NCI-H2081 (cell line): ENCODE measurements around the gene PPP2R2C.

Experiments used
- DNase-seq, 2 experiments: peaks; one replicate each; lab custom pipeline; 2025; lab: John Stamatoyannopoulos, UW

The PPP2R2C gene

GRCh38 chr4:6494431-6495295, 22.2 kb upstream of the PPP2R2C start:
- DNase-seq = no peak

DNA sequence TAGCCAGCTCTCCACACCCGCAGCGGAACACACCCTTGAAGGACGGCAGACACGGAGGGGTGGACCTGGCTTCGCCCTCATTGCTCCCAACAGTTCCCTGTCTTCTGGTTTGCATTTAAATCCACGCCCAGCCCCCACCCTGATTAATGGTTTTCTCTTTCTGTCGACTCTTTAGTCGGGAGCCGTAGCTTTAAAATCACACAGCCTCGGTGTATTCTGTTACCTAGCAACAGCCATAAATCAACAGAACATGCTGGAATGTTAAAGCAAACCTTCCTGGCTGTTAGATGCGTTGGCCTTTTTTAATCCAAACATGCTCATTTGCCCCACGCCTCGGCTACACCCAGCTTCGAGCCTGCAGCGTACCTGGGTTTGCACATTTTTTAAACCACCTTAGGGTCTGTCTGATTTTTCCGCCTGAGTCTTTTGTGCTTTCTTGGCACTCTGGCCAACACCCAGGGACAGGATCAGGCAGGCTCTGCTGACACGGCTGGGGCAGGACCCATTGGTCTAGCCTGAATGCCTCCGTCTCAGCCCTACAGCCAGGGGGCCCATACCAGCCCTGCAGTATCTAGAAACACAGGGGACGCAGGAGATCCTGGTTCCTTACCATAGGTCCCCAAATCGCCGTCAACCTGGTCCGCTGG, 21.4 kb upstream of the PPP2R2C start:
- DNase-seq = no peak

- DNase-seq = no peak
Measured at GRCh38 chr4:6492861-6493657, 20.6 kb upstream of the PPP2R2C start.

- DNase-seq = no peak
Measured at GRCh38 chr4:6492027-6492590, 19.7 kb upstream of the PPP2R2C start.

GRCh38 chr4:6491235-6491634, 18.8 kb upstream of the PPP2R2C start:
- DNase-seq = no peak

- no peak for DNase-seq
Measured at GRCh38 chr4:6489927-6490326, 17.5 kb upstream of the PPP2R2C start.

GRCh38 chr4:6487466-6487865, 15.1 kb upstream of the PPP2R2C start:
- DNase-seq = no peak

DNA sequence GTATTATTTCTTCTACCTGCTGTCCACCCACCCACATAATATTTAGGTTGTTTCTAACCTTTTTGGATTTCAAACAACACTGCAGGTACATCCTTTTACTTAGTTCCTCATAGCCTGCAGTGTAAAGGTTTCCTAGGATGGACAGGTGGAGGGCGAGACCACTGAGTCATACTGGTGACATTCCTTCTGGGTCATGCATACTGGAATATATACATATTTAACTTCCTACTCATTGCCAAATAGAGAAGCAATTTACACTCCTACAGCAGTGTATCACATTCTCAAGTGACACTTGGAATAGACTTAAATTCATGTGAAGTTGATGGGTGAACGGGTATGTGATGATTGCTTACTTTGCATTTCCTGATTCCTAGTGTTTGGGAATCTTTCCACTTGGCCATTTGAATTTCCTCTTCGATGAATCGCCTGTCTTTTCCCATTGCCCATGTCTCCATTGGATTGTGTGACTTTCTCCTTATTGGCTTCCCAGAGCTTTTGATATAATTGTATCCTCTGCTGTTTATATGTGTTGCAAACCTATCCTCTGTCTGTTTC, 8.2 kb upstream of the PPP2R2C start:
- no peak for DNase-seq

DNA sequence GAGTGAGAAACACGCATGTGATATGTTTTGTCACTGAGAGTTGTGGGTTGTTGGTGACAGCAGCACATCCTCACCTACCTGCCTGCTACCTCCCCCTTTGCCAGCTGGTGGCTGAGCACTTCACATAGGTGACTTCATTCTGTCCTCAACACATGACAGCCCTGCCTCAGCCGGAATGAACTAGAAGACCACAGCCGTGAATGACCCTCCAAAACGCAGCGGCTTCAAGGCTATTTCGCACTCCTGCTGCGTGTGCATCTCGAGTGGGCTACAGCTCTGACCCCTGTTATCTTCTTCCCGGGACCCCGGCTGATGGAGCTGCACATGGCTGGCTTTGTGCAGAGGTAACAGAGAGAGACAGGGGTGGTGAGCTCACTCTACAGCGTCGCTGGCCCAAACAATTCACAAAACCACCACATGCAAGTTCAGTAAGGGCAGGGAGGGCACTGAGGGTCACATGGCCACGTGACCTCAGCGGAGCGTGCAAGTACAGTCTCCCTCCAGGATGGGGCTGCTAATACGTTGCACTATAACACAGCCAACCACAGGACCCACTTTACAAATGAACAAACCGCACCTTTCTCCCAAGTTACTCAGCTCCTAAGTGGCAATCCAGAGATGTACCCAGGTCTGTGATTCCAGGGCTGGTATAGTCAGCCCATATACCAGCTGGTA, 6.3 kb upstream of the PPP2R2C start:
- no peak for DNase-seq

- no peak for DNase-seq
Measured at GRCh38 chr4:6476893-6477292, 4.5 kb upstream of the PPP2R2C start.

DNA sequence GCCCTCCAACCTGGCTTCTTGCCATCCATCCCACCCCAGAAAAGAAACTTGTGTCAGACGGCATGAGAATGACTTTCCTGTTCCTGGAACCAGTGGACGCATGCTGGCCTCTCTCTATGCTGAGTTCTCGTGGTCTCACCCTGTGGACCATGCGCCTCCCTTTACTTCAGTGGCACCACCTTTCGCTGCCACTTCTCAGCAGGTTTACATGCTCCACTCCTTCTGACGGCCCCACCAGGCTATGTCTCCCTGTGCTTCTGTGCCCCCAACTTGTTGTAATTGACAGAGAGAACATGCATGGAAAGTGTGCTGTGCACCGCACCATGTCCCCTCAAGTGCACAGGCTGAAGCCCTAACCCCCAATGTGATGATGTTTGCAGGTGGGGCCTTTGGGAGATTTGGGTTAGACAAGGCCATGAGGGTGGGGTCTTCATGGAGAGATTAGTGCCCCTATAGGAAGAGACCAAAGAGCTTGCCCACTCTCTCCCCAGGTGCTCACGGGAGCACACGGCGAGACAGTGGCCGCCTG, 3.1 kb upstream of the PPP2R2C start:
- no peak for DNase-seq

GRCh38 chr4:6474705-6475457, 2.5 kb upstream of the PPP2R2C start:
- DNase-seq = no peak

DNA sequence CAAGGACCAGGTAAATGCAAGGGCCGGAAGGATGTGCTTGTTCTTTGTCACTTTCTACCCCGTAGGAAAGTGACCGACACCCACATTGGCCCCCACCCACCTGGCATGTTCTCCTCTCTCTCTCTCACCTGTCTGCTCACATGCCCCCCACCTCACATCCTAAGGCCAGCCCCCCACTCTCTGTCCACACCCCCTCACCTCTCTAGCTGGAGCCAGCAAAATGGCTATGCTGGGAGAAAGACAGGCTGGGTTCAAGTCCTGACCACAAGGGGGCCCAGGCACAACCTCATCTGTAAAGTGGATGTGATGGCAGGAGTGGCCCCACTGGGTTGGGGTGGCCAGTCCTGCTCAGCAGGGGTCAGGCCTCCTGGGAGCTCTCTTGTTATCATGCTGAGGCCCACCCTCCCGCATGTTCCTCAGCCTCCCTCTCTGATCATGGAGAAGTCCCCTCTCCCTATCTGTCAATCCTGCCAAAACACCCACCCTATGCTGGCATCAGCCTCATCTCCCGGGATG, 1.7 kb upstream of the PPP2R2C start:
- no peak for DNase-seq

DNA sequence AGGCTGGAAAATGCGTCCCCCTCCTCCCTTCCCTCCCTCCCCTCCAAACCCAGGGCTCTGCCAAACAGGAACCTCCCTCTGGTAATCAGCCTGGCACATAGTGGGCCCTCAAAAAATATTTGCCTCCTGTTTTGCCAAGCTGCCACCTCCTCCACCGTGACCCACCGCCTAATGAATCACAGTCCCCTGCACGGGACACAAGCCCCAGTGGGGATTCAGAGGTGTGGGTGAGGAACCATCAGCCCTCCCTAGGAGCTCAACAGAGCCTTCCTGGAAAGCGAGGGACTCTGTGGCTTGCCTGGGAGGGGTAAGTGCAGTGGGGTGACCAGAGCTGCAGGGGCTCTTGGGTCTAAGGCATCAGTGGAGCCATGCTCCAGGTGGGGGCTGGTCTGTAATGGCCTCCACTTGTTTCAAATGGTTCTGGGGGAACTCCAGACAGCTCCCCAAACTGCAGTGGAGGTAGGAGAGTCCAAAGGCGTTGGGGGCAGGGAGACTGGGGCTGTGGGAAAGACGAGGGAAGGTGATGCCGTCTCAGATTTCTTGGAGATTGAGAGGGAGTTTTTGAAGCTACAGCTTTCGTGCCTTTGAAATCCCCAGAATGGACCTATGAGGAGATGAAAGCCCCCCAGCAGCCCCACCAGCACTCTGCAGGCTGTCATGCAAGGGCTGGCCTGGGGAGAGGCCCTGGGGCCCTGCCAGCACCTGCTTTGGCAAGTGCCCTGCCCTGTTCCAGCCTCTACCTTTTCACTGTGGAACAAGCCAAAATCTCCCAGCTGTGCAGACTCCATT, 1.0 kb upstream of the PPP2R2C start:
- no peak for DNase-seq

DNA sequence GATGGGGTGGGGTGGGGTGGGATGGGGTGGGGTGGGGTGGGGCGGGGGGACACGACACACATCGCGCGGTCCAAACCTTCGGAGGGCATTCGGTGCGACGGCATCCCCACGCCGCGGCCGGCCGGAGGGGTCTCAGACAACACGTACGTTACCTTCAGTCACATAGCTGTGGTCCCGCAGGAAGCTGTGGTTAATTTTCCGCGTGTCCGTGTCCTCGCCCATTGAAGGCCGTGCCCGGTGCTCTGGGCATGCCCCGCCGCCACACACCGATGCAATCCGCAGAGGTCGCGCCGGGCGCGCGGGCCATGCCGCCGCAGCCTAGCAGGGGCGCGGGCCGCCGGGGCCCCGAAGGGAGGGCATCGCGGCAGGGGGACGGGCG, 417 bp downstream of the PPP2R2C start:
- no peak for DNase-seq

DNA sequence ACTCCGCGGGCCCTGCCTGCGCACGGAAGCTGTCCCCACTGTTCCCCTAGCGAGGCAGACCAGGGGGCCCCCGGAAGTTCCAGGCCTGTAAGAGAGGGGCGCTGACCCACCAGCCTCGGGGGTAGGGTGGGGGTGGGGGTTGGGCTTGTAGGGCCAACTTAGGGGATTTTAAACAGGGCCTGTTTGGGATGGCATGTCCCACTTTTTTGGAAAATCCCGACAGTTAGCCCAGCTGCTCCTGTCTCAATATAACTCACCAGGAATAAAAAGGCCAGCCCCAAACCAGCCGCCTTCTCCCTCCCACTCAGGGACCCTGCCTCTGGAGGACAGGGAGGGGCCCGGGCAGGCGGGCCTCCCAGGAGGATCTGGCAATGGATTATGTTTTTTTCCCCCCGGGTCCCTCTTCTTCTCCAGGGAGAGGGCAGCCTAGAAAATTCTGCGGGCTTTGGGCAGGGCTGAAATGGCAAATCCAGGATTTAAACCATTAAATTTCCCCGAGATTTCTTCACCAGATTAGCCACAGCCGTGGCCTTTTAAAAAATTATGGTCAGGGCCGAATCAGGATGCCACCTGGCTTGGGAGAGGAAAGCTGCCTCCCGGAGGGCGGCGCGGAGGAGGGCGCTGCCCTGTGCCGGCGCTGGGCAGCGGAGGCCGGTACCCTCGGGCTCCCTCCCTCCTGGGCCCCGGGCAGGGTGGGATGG, 957 bp downstream of the PPP2R2C start:
- DNase-seq = no peak

GRCh38 chr4:6470502-6471306, 1.7 kb downstream of the PPP2R2C start:
- no peak for DNase-seq

GRCh38 chr4:6469898-6470501, 2.4 kb downstream of the PPP2R2C start:
- no peak for DNase-seq
